Activated CD4-positive, alpha-beta T cell treated with anti-CD3 and anti-CD28 coated beads, Interleukin-2, amount 50 U/mL, for 48 hours (primary cell): ENCODE data around the gene COA1.
"Not testable (repeated sequence)": the region's sequence is repeated elsewhere in the genome, so short reads cannot be mapped to it uniquely, and the experiment has no call there.

Source experiments
- DNase-seq, 2 experiments: peaks; one replicate each; pipeline ENCODE4 v3.0.0-alpha.2; 2020

Gene COA1

DNA sequence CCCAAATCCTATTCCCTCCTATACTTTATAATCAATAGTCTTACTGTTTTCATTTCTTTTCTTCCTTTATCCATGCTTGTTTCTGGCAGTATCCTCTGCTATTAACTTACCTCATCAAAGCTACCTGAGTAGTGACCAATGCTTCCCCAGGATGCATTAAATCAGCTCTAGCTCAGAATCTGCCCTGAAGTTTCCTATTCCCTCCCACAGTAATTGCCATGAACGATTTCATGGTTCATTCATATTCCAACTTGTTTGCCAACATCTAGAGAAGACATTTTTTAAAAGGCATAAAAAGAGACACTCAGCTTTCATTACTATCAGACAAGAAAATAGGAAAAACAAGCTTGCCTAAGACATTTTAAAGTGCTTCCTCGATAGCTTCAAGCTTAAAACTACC, 42.3 kb downstream of the COA1 start:
- DNase-seq = no peak

DNA sequence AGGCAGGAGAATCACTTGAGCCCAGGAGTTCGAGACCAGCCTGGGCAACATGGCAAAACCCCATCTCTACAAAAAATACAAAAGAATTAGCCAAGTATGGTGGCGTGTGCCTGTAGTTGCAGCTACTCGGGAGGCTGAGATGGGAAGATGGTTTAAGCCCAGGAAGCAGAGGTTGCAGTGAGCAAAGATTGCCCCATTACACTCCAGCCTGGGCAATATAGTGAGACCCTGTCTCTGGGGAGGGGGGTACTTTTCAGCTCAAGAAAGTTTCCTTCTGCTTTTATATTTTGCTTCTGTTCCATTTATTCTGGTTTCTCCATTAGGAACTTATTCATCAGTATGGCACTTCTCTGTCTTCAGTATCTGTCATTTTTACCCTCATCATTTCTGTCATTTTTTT, 48.6 kb downstream of the COA1 start:
- DNase-seq = no peak

DNA sequence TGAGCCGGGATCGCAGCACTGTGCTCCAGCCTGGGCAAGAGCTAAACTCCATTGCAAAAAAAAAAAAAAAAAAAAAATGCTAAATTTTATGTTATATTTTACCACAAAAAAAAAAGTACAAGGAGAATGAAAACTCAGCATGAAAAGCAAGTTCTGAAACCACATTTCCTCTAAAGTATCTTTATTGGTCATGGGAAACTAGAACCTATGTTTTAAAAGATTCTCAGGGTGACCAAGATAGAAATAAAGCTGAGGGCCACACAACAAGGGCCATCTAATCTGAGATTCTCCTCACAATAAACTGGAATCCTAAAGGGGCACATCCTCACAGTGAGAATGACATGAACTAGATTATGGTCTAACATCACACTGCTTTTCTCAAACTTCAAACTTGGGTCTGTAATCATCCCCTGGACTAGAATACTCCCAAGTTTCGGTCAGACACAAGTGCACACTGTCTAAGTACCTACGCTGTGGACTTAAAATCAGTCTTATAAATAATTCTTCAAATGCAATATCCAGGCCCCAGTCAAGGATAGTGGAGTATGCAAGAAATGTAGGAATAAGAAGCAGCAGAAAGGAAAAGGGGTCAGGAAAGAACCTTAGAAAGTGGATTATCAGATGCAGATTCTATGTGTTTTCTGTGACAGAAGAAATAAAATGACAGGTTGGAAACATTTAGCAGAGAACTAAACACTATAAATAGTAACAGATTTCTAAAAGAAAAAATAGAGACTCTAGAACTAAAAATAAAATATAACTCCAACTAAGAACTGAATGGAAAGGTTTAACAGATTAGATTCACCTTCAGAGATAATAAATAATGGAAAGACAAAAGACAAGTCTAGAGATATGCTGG, 49.9 kb downstream of the COA1 start:
- no peak for DNase-seq

DNA sequence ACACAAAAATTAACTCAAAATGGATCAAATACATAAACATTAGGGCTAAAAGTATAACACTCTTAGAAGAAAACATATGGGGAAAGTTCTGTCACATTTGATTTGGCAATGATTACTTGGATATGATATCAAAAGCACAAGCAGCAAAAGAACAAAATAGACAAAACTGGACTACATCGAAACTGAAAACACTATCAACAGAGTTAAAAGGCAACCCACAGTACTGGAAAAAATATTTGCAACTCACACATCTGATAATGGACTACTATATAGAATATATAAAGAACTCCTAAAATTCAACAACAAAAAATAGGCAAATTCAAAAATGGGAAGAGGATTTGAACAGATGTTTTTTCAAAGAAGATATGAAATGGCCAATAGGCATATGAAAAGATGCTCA, 51.0 kb downstream of the COA1 start:
- DNase-seq = no peak

DNA sequence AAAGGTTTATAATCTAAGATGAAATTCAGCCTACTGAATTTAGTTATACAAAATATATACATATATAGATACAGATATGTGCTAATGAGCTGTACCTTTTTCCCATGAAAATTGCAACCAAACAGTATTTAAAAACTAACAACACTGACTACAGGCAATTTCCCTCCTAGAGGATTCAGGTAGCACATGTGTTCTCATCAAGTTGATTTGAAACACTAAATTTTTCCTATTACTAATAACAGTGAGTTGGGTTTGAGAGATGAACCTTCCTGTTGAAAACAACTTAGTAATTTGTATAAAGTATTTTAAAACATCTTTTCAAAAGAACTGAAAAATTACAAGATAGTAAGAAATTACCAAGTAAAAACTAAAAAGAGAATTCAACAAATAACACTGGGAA, 51.5 kb downstream of the COA1 start:
- no peak for DNase-seq

GRCh38 chr7:43674559-43675436, 54.5 kb downstream of the COA1 start:
- no peak for DNase-seq

DNA sequence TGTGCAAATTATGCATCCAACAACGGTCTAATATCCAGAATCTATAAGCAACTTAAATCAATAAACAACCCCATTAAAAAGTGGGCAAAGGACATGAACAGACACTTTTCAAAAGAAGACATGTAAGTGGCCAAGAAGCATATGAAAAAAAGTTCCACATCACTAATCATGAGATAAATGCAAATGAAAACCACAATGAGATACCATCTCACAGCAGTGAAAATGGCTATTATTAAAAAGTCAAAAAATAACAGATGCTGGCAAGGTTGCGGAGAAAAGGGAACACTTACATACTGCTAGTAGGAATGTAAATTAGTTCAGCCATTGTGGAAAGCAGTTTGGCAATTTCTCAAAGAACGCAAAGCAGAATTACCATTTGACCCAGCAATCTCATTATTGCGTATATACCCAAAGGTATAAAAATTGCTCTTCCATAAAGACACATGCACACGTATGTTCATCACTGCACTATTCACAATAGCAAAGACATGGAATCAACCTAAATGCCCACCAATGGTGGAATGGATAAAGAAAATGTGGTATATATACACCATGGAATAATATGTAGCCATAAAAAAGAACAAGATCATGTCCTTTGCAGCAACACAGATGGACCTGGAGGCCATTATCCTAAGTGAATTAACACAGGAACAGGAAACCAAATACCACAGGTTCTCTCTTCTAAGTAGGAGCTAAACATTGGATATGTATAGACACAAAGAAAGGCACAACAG, 55.9 kb downstream of the COA1 start:
- DNase-seq = not testable (repeated sequence)

GRCh38 chr7:43671521-43671920, 57.8 kb downstream of the COA1 start:
- DNase-seq = no peak

DNA sequence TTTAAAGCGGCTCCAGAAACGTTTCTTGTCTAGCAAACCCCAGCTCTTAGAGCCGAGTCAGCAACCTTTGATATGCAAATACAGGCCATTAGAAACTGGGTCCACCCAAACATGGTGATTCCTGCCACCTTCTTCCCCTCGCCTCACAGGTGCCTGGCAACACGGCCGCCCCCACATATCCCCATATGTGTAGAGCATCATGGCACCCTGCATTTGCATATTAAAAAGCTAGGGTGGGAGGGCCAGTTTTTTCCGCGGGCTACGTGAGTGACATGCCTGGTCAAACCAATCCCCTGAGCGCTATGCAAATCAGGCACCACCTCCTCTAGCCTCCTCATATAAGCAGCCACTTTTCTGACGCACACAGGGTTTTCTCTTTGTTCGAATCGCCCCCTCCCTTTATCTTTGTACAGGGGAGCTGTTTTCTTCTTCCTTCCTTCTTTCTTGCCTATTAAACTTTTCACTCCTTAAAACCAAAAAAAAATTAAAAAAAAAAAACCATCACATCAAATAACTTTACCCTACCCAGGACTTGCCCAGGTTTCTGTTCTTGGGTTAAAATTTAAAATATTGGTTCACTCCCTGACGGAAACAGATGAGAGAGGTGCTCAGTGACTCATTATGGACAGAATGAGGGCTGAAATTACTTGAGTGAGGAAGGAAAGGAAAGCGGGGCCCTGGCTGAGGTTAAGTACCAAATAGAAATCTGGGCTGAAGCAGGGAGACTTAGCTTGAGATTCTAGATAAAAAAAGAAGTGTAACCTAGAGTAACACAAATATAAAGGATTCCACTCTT, 59.8 kb downstream of the COA1 start:
- DNase-seq = peak; percentile 84 to 90

- DNase-seq = no peak
These were observed 61.3 kb downstream of the COA1 start for GRCh38 chr7:43668035-43668434.

- DNase-seq = no peak
These were observed 62.4 kb downstream of the COA1 start for GRCh38 chr7:43666938-43667337.

DNA sequence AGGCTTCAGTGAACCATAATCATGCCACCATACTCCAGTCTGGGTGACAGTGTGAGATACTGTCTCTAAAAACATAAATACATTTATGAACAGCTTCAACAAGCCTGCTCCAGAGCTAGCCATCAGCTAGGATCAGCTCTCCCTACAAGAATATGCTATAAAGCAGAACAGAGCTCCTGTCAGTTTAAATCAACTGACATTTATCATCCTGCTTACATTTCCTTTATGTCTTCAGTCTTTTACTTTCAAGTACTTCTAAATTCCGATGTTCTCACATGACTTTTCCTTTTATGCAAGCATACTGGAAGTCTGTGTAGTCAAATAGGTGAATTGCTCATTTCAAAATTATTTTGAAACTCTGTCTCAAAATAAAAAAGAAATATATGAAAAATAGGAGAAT, 64.6 kb downstream of the COA1 start:
- no peak for DNase-seq

DNA sequence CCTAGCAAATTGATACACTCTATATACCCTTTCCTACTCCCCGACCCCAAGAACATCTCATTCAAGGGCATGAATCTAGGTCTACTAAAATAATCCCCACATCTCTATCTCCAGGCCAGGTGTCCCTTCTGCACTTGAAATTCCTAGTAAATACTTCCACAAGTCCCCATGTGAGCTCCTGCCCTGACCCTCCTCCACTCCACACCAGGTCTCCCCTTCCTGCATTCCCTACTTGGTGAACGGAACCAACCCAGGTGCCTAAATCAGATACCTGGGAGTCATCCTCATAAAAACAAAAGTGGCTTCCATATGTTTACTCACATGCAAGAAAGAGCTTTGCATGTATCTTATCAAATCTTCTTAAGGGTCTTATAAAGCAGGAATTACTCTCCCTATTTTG, 69.2 kb downstream of the COA1 start:
- no peak for DNase-seq

- DNase-seq = no peak
These were observed 69.8 kb downstream of the COA1 start for GRCh38 chr7:43659549-43659896.

GRCh38 chr7:43658718-43659548, 70.4 kb downstream of the COA1 start:
- peak; percentile 46 to 59 for DNase-seq

DNA sequence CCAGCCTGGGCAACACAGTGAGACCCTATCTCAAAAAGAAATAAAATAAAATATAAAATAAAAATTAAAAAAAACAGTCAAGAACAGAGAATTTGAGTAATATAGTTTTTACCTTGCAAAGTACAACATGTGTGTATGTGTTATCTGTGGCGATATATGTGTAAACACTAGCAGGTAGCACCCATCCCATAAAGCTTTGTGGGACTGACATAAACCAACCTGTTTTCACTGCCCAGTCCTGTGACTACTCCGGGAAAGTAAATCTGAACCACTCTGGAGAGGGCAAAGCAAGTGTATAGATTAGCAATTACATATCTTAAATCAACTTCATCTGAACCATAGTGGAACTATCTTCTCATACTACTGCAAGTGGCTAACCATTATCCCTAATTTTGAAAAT, 72.3 kb downstream of the COA1 start:
- DNase-seq = no peak

DNA sequence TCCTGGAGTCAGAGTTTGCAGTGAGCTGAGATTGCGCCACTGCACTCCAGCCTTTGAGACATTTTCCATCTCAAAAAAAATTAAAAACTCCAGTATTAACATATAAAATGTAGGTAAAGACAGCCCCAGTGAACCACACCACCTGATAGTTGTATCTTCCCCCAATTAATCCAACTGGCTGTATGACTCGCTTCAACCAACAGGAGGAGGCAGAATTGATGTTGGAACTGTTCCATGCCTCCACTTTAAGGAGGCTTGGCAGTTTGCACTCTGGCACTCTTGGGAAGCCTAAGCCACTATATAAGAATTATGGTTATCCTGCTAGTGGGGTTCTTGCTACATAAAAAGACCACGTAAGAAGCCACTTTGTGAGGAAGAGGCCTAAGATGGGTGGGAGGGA, 73.7 kb downstream of the COA1 start:
- DNase-seq = no peak

DNA sequence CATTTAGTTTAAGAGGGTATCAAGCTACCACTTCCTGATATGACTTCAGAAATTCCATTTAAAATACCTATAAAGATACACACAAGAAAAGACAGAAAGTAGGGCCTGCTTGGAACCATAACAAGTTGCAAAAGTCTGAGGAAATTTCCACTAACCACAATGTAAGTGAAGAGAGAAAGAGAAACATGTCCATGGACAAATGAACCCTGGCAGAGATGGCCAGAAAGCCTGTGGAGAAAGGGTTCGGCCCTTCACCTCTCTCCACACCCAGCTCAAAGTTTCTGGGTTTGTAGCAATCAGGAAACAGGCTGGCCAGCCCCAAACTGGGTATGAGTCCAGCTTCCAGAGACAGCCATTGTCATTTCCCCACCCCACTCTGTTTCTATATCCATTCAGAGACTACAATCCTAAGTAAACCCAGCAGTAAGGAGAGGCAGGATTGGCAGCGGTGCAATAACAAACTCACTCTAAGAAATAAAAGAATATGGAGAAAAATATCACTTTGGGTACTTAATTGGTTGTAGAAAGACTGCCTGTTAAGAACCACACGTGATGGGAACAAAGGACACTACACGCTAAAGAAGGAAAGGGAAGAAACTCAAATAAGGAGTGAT, 75.3 kb downstream of the COA1 start:
- DNase-seq = no peak

DNA sequence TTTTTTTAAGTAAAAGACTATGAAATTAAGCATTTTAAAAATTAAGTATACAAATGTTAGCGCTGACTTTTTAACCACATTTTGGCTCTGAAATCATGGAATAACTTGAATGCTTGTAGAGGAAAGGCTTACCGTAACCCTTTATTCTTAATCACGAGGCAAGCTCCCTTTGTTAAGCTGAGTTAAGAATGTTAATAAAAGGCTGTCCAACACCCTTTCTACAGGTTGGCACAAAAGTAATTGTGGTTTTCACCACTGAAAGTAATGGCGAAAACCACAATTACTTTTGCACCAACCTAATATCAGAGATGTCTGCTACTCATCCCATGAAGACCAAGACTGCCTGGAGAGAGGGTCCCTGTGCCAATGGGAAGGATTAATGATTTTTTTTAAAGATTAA, 75.9 kb downstream of the COA1 start:
- no peak for DNase-seq

DNA sequence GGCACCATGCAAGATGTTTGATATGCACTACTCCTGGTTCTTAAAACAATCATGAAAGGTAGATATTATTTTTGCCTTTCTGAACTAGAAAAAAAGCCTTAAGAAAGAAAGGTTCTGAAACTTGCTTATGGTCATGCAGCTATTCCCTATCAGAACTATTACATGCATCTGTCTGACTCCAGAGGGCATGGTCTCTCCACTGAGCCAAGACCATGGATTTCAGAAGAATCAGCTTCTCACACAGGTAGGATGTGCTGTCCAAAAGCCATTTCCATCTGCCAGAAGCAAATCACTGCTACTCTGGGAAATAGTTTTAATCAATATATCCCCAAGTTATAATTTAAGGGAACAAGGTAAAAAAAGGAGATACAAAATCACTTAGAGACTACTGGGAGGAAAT, 77.0 kb downstream of the COA1 start:
- DNase-seq = no peak

DNA sequence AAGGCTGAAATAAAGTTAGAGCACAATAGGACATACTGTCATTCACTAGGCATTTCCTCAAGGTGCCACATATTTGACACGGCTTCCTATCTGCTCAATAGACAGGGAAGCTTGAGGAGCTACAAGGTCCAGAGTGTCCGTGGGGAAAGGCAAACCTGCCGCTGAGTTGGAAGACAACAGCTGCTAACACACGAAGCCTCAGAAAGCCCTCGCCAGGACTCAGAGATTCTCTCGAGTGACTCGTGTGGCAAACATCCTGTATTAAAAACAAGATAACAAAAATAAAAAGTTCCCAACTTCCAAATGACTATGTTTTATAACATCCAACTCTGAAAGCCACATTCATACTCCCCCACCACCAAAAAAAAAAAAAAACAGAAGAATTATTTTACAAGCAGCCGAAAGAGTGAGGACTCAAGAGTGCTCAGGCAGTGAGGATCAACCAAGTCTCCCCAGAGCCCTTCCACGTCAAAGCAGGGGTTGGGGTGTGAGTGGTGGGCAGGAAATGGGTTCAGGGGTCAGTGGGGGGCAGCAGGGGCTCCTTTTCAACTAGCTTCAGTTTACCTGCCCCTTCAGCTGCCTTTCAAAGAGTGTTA, 78.8 kb downstream of the COA1 start:
- peak in 1 of 2 experiments; percentile 29 for DNase-seq
